Neural crest cell (in vitro differentiated cells): Measurements from ENCODE around the gene PRKAR1A. TPM values are rescaled to one million over a fixed set of nuclear protein-coding genes. Genes with fewer than 3 reads are reported as not detected.

Source experiments
- DNase-seq: peaks from one replicate; pipeline ENCODE4 v3.0.0; 2021; ENCODE audit warnings: low read depth, mixed read lengths, low spot score
- H3K27ac Mint-ChIP-seq: one replicate; pipeline ENCODE4 v1.8.0; 2021; ENCODE audit warnings: mild to moderate bottlenecking, mixed read lengths; ENCODE audit not compliant: unreplicated experiment
- H3K27me3 Mint-ChIP-seq: 2 replicates; pipeline ENCODE4 v1.8.0; 2021; ENCODE audit warnings: low read depth, mild to moderate bottlenecking, mixed read lengths
- H3K36me3 Mint-ChIP-seq: 2 replicates; pipeline ENCODE4 v1.8.0; 2021; ENCODE audit warnings: low read depth, mild to moderate bottlenecking, mixed read lengths
- H3K4me1 Mint-ChIP-seq: 2 replicates; pipeline ENCODE4 v1.8.0; 2021; ENCODE audit warnings: mixed read lengths
- H3K4me3 Mint-ChIP-seq: one replicate; pipeline ENCODE4 v1.8.0; 2021; ENCODE audit warnings: mild to moderate bottlenecking, mixed read lengths
- H3K9me3 Mint-ChIP-seq: 2 replicates; pipeline ENCODE4 v1.8.0; 2021; ENCODE audit warnings: mixed read lengths
- CTCF ChIP-seq: fragments of 200-600 bp; sonication (generic); conservative IDR thresholded peaks from 2 replicates; pipeline ENCODE4 v1.5.0; 2021; ENCODE audit warnings: antibody characterized with exemption, mild to moderate bottlenecking
- total RNA-seq: library from RNA; stranded (reverse); gene quantifications from 2 replicates; pipeline ENCODE4 v1.2.1, GENCODE V29; 2021

The PRKAR1A gene
- total RNA-seq, 1 donor from 2014 or later, result 250 TPM

GRCh38 chr17:68587847-68588246 is 75.6 kb downstream of the PRKAR1A start:
- H3K4me3 Mint-ChIP-seq, result no peak overlapping the region

GRCh38 chr17:68588362-68588761 is 76.1 kb downstream of the PRKAR1A start:
- TF ChIP-seq CTCF, result no peak
- no peaks in the 10 kb centered on the region for H3K36me3 Mint-ChIP-seq
- no peaks in the 10 kb centered on the region for H3K27me3 Mint-ChIP-seq
- H3K4me1 Mint-ChIP-seq, result peaks cover 18% of the 10 kb centered on the region
- no peak overlapping the region for H3K27ac Mint-ChIP-seq
- H3K9me3 Mint-ChIP-seq, result peaks cover 2% of the 10 kb centered on the region
- no peak overlapping the region for H3K4me3 Mint-ChIP-seq
- no peak for DNase-seq

More at GRCh38 chr17:68587847-68588246, 75.6 kb downstream of the PRKAR1A start:
- H3K4me1 Mint-ChIP-seq, result peaks cover 18% of the 10 kb centered on the region
- H3K27ac Mint-ChIP-seq, result no peak overlapping the region
- TF ChIP-seq CTCF, result no peak
- no peak for DNase-seq
- no peaks in the 10 kb centered on the region for H3K36me3 Mint-ChIP-seq
- peaks cover 2% of the 10 kb centered on the region for H3K9me3 Mint-ChIP-seq
- no peaks in the 10 kb centered on the region for H3K27me3 Mint-ChIP-seq

- H3K9me3 Mint-ChIP-seq, result peaks cover 2% of the 10 kb centered on the region
- H3K27ac Mint-ChIP-seq, result no peak overlapping the region
- no peak for TF ChIP-seq CTCF
- no peaks in the 10 kb centered on the region for H3K36me3 Mint-ChIP-seq
- no peaks in the 10 kb centered on the region for H3K27me3 Mint-ChIP-seq
- no peak for DNase-seq
- H3K4me3 Mint-ChIP-seq, result no peak overlapping the region
- peaks cover 18% of the 10 kb centered on the region for H3K4me1 Mint-ChIP-seq
Measured at GRCh38 chr17:68589086-68589485, 76.9 kb downstream of the PRKAR1A start.

GRCh38 chr17:68591583-68591982 is 79.4 kb downstream of the PRKAR1A start:
- peaks cover 7% of the 10 kb centered on the region for H3K4me1 Mint-ChIP-seq
- no peak for TF ChIP-seq CTCF
- H3K27me3 Mint-ChIP-seq, result no peaks in the 10 kb centered on the region
- H3K36me3 Mint-ChIP-seq, result no peaks in the 10 kb centered on the region
- DNase-seq, result no peak
- H3K27ac Mint-ChIP-seq, result no peak overlapping the region
- H3K9me3 Mint-ChIP-seq, result peaks cover 2% of the 10 kb centered on the region
- H3K4me3 Mint-ChIP-seq, result no peak overlapping the region

- Mint-ChIP-seq H3K9me3 (peaks cover 2% of the 10 kb centered on the region), H3K27me3 (no peaks in the 10 kb centered on the region), H3K36me3 (no peaks in the 10 kb centered on the region), H3K4me3 (no peak overlapping the region), H3K4me1 (peaks cover 7% of the 10 kb centered on the region), H3K27ac (no peak overlapping the region)
- no peak for TF ChIP-seq CTCF
- DNase-seq, result no peak
Measured at GRCh38 chr17:68592009-68592408, 79.8 kb downstream of the PRKAR1A start.
